Muscle of leg (tissue), 11 donors: ENCODE results near the gene NRCAM. TPM values are rescaled to one million over a fixed set of nuclear protein-coding genes. Genes with fewer than 3 reads are reported as not detected.
"Not testable (repeated sequence)": the region's sequence is repeated elsewhere in the genome, so short reads cannot be mapped to it uniquely, and the experiment has no call there.

Experiments used
- DNase-seq: peaks from one replicate; pipeline ENCODE4 v3.0.0; 2013
- H3K27ac ChIP-seq: one replicate; pipeline ENCODE4 v1.5.1; 2013; ENCODE audit warnings: mild to moderate bottlenecking, low read length, control low read depth
- H3K27me3 ChIP-seq: one replicate; pipeline ENCODE4 v1.6.1; 2013; ENCODE audit warnings: low read length; ENCODE audit not compliant: control insufficient read depth, insufficient read depth
- H3K36me3 ChIP-seq: one replicate; pipeline ENCODE4 v1.6.1; 2013; ENCODE audit warnings: low read length; ENCODE audit not compliant: control insufficient read depth, insufficient read depth
- H3K4me1 ChIP-seq: one replicate; pipeline ENCODE4 v1.6.1; 2013; ENCODE audit warnings: low read length; ENCODE audit not compliant: control insufficient read depth, insufficient read depth
- H3K4me3 ChIP-seq: one replicate; pipeline ENCODE4 v1.5.1; 2013; ENCODE audit warnings: low read length, control low read depth
- H3K9me3 ChIP-seq: replicated peaks from 2 replicates; pipeline ENCODE4 v1.6.1; 2013; ENCODE audit warnings: low read depth, low read length; ENCODE audit not compliant: control insufficient read depth
- WGBS: methylation state at CpG from one replicate; pipeline ENCODE4 v1.1.5; 2013; ENCODE audit warnings: missing lambda C conversion rate; ENCODE audit not compliant: insufficient coverage; 5-methylcytosine and 5-hydroxymethylcytosine counted together
- polyA plus RNA-seq, 8 donors: library from polyadenylated mRNA; unstranded; fragments of 120-200 nt; gene quantifications; one replicate each; pipeline versions ENCODE4 v1.2.1 to v1.2.3, GENCODE V29; 2013; ENCODE audit warnings: inconsistent platforms in 1 of 8, low replicate concordance in 1 of 8; ENCODE audit not compliant: insufficient read length in 8 of 8, insufficient read depth in 1 of 8
- total RNA-seq: library from RNA; stranded (reverse); fragments of 120-200 nt; gene quantifications from one replicate; pipeline ENCODE4 v1.2.4, GENCODE V29; 2013

The NRCAM gene
- total and polyA plus RNA-seq, 9 donors, result 17.5 to 35.6 (median 23.3) TPM

DNA sequence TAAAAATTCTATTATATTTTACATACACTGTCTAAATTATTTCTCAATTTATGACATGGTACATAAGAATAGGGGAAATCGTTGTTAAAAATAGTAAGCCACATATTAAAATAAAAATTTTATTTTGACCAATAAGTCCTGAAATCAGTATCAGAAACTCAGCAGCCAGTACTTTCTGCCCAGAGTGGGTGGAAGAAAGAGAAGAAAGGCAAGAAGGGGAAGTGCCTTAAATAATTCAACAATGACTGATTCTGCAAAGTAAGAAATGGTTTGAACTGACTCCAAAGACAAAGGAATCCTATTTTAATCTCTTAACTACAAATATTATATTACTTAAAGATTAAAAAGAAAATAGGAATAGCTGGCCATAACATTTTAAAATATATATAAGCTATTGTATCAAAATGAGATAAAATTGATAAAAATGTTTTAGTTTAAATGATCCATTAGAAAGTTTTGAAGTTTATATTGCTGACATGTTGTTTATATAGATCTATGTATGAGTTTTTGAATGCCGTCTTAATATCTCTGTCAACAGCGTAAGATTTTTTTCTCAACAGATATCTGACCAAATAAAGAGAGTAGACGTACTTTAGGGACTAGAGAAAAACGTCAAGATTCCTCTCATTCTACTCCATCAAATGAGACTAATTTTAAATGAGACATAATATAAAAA, 30.2 kb upstream of the NRCAM start:
- DNase-seq, result no peak
- no peaks in the 10 kb centered on the region for H3K9me3 ChIP-seq
- no peak overlapping the region for H3K4me3 ChIP-seq
- no peak overlapping the region for H3K27ac ChIP-seq
- no peaks in the 10 kb centered on the region for H3K27me3 ChIP-seq
- peaks cover 5% of the 10 kb centered on the region for H3K36me3 ChIP-seq
- H3K4me1 ChIP-seq, result no peaks in the 10 kb centered on the region
- WGBS, result no CpG with 5 or more reads among the region's 5 CpGs

DNA sequence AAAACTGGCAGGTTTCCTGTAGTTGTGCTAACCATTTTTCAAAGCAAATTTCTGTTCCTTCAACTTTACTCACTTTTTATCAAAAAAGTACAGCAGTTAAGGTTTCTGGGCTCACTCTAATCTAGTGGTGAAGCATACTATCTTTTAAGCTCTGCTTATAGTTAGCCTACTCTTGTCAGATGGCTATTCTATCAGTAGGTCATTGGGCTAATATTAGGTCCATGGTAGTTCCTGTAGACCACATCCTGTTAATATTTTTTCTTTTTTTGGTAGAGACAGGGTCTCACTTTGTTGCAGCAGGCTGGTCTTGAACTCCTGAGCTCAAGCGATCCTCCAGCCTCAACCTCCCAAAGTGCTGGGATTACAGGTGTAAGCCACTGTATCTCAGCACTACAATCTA, 27.9 kb upstream of the NRCAM start:
- Histone ChIP-seq H3K4me3 (no peak overlapping the region), H3K4me1 (no peaks in the 10 kb centered on the region), H3K27me3 (no peaks in the 10 kb centered on the region), H3K9me3 (no peaks in the 10 kb centered on the region), H3K36me3 (peaks cover 2% of the 10 kb centered on the region), H3K27ac (no peak overlapping the region)
- WGBS, result 100% methylated on average over 1 of the region's 1 CpG
- DNase-seq, result no peak

DNA sequence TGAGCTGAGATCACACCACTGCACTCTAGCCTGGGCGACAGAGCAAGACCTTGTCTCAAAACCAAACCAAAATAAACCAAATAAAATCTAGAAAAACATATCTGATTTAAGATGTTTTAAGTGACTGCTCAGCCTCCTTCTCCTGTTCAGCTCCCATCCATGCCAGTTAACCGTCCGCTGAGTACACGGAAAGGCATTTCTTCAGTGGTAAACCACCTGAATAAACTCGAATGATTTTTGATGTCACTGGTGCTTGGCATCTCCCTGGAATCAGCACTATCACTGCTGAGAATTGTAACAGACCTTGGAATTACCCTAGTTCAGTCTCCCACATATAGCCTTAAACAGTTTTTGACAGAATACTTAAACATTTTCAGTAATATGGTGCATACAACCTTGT, 24.1 kb upstream of the NRCAM start:
- DNase-seq, result no peak
- 100% methylated on average over 3 of the region's 5 CpGs for WGBS
- Histone ChIP-seq H3K4me3 (no peak overlapping the region), H3K4me1 (no peaks in the 10 kb centered on the region), H3K27ac (no peak overlapping the region), H3K9me3 (no peaks in the 10 kb centered on the region), H3K27me3 (no peaks in the 10 kb centered on the region), H3K36me3 (peaks cover 14% of the 10 kb centered on the region)

DNA sequence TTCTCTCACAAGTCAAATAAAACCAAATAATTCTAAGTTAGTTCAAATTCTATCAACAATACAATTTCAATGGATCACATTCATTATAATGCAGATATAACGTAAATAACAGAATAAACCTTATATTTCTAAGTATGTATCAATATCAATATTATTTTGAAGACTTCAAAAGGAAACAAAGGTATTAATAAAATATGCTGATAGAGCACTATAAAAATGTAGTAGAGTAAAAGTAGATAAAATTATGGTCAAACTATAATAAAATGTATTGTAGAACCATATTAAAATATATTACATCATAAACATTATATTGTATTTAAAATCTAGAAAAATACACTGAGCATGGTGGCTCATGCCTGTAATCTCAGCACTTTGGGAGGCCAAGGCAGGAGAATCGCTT, 23.5 kb upstream of the NRCAM start:
- no peaks in the 10 kb centered on the region for H3K27me3 ChIP-seq
- no peak overlapping the region for H3K27ac ChIP-seq
- WGBS, result 100% methylated on average over 1 of the region's 2 CpGs
- H3K36me3 ChIP-seq, result peaks cover 14% of the 10 kb centered on the region
- H3K9me3 ChIP-seq, result no peaks in the 10 kb centered on the region
- H3K4me1 ChIP-seq, result no peaks in the 10 kb centered on the region
- DNase-seq, result no peak
- H3K4me3 ChIP-seq, result no peak overlapping the region

DNA sequence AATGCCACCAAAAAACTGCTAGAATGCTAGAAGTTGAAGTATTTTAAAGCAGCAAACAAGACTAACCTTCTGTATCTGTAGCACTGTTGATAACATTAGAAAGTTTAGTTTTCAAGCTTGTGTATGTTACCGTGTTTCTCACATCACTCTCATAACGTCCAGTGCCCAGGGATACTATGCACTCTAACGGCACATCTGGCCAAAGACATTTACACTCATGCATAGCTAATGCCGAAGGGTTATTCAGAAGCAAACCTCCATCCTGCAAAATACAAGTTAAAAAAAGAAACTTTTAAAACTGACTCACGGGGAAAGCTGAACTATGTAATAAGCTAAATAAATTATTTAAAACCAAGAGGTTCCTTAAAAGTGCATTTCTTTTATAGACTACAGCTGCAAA, 22.9 kb upstream of the NRCAM start:
- H3K9me3 ChIP-seq, result no peaks in the 10 kb centered on the region
- H3K4me1 ChIP-seq, result no peaks in the 10 kb centered on the region
- WGBS, result no CpG with 5 or more reads among the region's 5 CpGs
- no peak overlapping the region for H3K4me3 ChIP-seq
- no peaks in the 10 kb centered on the region for H3K27me3 ChIP-seq
- peaks cover 14% of the 10 kb centered on the region for H3K36me3 ChIP-seq
- no peak overlapping the region for H3K27ac ChIP-seq
- no peak for DNase-seq

DNA sequence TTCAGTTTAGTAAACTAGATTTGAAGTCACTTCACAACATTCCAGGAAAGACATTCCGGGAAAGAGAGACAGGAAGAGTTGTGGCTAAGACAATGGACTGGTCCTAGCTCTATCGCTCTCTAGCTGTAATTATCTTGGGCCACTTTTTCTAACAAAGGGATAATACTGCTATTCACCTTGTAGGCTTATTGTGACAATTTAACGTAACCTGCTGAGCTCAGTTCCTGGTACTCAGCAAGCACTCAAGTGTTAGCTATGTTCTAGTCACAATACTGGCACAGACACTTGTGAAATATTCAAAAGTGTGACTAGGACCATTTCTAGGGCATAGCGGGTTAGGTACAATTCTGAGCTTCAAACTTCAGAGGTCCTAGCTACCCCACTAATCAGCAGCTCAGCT, 12.0 kb upstream of the NRCAM start:
- no peak for DNase-seq
- no peaks in the 10 kb centered on the region for H3K4me1 ChIP-seq
- H3K27me3 ChIP-seq, result no peaks in the 10 kb centered on the region
- no peak overlapping the region for H3K27ac ChIP-seq
- H3K36me3 ChIP-seq, result no peaks in the 10 kb centered on the region
- H3K4me3 ChIP-seq, result no peak overlapping the region
- WGBS, result no CpG with 5 or more reads among the region's 4 CpGs
- H3K9me3 ChIP-seq, result no peaks in the 10 kb centered on the region

DNA sequence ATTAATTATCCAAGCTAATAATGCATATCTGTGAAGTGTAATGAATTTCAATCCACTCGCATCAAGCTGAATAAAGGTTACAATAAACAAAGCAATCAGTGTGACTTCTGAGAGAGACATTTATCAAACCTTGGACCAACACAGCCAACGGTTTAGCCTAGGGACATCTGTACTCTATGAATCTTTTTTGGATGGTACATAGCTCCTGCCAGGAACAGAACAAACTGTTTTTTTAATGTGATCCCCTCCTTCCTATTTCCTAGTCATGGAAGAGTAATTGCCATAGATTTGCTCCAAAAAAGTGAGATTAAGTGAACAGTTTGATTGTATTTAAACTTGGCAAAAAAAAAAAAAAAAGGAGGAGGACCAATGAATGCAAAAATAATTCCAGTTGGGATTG, 11.2 kb upstream of the NRCAM start:
- Histone ChIP-seq H3K4me3 (no peak overlapping the region), H3K36me3 (no peaks in the 10 kb centered on the region), H3K9me3 (no peaks in the 10 kb centered on the region), H3K4me1 (no peaks in the 10 kb centered on the region), H3K27me3 (no peaks in the 10 kb centered on the region), H3K27ac (no peak overlapping the region)
- no CpG with 5 or more reads among the region's 2 CpGs for WGBS
- DNase-seq, result no peak

DNA sequence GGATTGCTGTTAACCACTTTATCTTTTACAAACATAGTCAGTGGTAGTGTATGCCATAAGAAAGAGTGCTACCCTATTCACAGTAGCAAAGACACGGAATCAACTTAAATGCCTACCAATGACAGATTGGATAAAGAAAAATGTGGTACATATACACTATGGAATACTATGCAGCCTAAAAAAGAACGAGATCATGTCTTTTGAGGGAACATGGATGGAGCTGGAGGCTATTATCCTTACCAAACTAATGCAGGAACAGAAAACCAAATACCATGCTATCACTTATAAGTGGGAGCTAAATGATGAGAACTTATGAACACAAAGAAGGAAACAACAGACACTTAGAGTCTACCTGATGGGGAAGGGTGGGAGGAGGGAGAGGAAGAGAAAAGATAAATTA, 10.1 kb upstream of the NRCAM start:
- H3K27ac ChIP-seq, H3K36me3 ChIP-seq, DNase-seq, H3K4me3 ChIP-seq, H3K4me1 ChIP-seq, H3K9me3 ChIP-seq, H3K27me3 ChIP-seq: not testable (repeated sequence)
- WGBS, result no CpG with 5 or more reads among the region's 2 CpGs

DNA sequence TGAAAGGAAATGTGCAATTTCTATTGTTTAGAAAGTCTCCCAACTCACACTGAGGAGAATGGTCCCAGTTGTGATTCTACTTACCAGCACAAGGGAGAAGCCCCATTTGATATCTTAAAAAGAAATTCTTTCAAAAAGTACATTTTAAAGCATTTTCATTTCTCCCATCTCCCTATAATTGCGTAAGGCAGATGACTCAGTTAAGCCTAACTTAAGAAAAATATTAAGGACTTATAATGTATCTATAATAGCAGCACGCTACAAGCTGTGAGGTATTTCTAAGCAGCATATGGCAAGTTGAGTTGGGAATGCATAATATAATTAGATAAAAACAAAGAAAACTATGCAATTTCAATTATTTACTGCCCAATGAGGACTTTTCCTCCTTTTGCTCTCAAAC, 8.5 kb upstream of the NRCAM start:
- no peaks in the 10 kb centered on the region for H3K4me1 ChIP-seq
- H3K4me3 ChIP-seq, result no peak overlapping the region
- no peaks in the 10 kb centered on the region for H3K27me3 ChIP-seq
- no peak overlapping the region for H3K27ac ChIP-seq
- WGBS, result no CpG with 5 or more reads among the region's 2 CpGs
- DNase-seq, result no peak
- H3K9me3 ChIP-seq, result no peaks in the 10 kb centered on the region
- no peaks in the 10 kb centered on the region for H3K36me3 ChIP-seq

DNA sequence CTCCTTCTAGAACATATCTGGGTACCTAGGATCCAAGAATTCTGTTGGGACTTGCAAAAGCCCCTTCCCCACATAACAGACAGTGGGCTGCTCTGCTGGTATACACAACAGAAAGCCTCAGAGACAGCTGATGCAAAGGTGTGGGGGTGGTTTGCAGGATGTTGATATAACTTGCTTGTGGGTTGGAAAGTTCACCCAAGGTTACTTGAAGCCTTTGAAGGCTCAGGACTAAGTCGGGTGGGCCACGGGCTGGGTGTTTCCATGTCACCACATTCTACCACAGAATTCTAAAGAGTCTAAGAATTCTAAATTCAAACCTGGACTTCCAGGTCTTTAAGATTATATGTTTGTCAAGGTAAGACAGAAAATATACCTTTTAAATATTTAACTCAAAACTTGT, 7.4 kb upstream of the NRCAM start:
- no peaks in the 10 kb centered on the region for H3K4me1 ChIP-seq
- no peaks in the 10 kb centered on the region for H3K36me3 ChIP-seq
- no peak for DNase-seq
- no peak overlapping the region for H3K4me3 ChIP-seq
- H3K27ac ChIP-seq, result no peak overlapping the region
- no CpG with 5 or more reads among the region's 2 CpGs for WGBS
- no peaks in the 10 kb centered on the region for H3K27me3 ChIP-seq
- H3K9me3 ChIP-seq, result no peaks in the 10 kb centered on the region

DNA sequence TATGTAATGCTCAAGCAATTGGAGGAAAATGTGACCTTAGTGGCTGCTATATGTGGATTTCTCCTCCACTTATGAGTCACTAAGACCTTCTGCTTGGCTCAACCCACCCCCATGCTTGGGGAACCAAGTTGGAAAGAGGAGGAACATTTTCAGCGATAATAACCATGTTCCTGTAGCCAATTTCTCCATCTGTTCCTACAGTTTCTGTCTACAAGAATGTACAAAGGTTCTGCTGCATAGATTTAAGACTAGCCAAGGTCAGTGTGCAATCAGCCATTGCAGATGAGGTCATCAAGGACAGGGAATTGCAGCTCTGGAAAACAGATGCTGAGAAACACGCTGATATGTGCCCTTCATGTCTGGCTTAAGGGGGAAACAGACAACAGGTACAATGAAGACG, 5.6 kb upstream of the NRCAM start:
- DNase-seq, result peak; percentile 70
- H3K4me1 ChIP-seq, result no peaks in the 10 kb centered on the region
- peaks cover 9% of the 10 kb centered on the region for H3K27me3 ChIP-seq
- no peak overlapping the region for H3K4me3 ChIP-seq
- H3K9me3 ChIP-seq, result no peaks in the 10 kb centered on the region
- 41% methylated on average over 2 of the region's 3 CpGs for WGBS
- H3K27ac ChIP-seq, result no peak overlapping the region
- H3K36me3 ChIP-seq, result no peaks in the 10 kb centered on the region
